HepG2 (cell line): ENCODE results near the gene SEC16A.

Source experiments
- SP5 ChIP-seq: IDR thresholded peaks from 2 replicates; pipeline ENCODE4 v1.6.1; 2016; ENCODE audit warnings: low read depth, borderline replicate concordance
- ZNF598 ChIP-seq: sonication (generic); formaldehyde crosslinking; IDR thresholded peaks from 2 replicates; pipeline ENCODE4 v1.5.1; 2020; ENCODE audit warnings: mild to moderate bottlenecking, missing genetic modification reagents, borderline replicate concordance
- TF ChIP-seq, protein P1 (sequence below): sonication (generic); formaldehyde crosslinking; IDR thresholded peaks from 2 replicates; pipeline ENCODE4 v1.8.0; 2022; ENCODE audit warnings: low read depth, missing genetic modification reagents

DNA sequence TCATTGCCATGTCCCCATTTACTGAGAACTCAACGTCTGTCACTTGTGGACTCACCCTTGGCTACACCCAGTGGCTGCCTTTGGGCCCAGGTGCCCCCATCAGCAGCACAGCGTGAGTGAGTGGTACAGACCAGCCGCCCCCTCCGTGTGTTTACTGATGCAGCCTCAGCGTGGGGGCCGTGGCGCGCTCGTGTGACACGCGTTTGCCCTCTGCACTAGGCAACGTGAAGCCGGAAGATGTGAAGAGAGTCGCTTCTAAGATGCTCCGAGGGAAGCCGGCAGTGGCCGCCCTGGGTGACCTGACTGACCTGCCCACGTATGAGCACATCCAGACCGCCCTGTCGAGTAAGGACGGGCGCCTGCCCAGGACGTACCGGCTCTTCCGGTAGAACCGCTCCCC, 60.0 kb downstream of the SEC16A start:
- TF ChIP-seq, protein P1, sequence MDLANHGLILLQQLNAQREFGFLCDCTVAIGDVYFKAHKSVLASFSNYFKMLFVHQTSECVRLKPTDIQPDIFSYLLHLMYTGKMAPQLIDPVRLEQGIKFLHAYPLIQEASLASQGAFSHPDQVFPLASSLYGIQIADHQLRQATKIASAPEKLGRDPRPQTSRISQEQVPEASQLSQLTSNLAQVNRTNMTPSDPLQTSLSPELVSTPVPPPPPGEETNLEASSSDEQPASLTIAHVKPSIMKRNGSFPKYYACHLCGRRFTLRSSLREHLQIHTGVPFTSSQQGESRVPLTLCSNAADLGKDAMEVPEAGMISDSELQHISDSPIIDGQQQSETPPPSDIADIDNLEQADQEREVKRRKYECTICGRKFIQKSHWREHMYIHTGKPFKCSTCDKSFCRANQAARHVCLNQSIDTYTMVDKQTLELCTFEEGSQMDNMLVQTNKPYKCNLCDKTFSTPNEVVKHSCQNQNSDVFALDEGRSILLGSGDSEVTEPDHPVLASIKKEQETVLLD (CRISPR knock-in tag), result no peak
- TF ChIP-seq ZNF598 (CRISPR knock-in tag) (no peak), SP5 (CRISPR knock-in tag) (no peak)
